Measurements from ENCODE around the gene CSMD2. TPM values are rescaled to one million over a fixed set of nuclear protein-coding genes. Genes with fewer than 3 reads are reported as not detected.

Gene CSMD2
- total RNA-seq, 2 experiments from 2014 or later, result not detected

DNA sequence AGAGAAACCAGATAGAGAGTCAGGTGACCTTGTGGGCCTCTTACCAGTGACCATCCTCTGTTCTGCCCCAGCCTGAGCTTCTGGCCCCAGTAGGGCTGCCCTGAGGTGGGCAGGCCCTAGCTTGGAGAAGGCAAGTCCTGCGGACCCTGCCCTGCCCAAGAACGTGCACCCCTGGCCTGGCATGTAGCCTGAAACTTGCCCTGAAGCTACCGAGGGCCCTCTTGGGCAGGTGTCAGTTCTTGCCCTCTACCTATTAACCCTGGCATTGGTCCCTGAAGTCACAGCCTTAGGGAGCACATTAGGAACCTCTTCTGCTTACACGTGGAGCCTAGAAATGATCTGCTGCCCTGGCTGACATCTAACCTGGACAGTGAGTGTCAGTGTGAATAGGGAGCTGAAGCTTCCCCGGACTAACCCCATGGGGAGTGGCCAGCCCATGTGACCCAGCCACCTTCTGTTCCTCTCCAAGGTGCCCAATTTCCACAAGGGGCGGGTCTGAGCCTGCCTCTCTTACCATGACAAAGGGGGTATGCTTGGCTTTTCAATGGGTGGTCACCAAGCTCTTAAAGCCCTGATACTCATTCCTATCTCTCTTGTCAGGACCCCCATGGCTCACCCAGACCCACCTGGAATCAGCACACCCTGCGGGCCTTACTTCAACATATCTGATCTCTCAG lies 529.6 kb downstream of the CSMD2 start:
- POLR2A ChIA-PET, result interaction anchor here (0.6 kb wide), 1 partner anchor 13 kb away, joined by 3 read pairs; no protein-coding TSS in a partner anchor

GRCh38 chr1:33634806-33635205 lies 530.2 kb downstream of the CSMD2 start:
- CTCF ChIA-PET, result interaction anchor here (1.2 to 3.5 kb wide), 6 partner anchors 9 to 1108 kb away, joined by 4 to 34 read pairs (median 10); no protein-coding TSS in a partner anchor
- Mint-ChIP-seq H3K9me3 (no peaks in the 10 kb centered on the region), H3K36me3 (ENCODE audit: low read depth) (no peaks in the 10 kb centered on the region), H3K4me1 (ENCODE audit: low read depth) (no peaks in the 10 kb centered on the region), H3K27me3 (peaks cover 27% of the 10 kb centered on the region), H3K27ac (no peak overlapping the region), H3K4me3 (no peak overlapping the region)
- peak; percentile 40 for TF ChIP-seq CTCF (IDR thresholded peaks at IDR 0.05)
- DNase-seq (peak; percentile 38), ATAC-seq (no peak)
- POLR2A ChIA-PET, result interaction anchor here (0.6 kb wide), 1 partner anchor 14 kb away, joined by 3 read pairs; no protein-coding TSS in a partner anchor
- intact Hi-C loops (cut with micrococcal nuclease), result loop anchor here (10.0 kb wide), 1 partner anchor 1110 kb away; no protein-coding TSS in a partner anchor

More for the DNA sequence above, 529.6 kb downstream of the CSMD2 start:
- H3K36me3 Mint-ChIP-seq (ENCODE audit: low read depth), result no peaks in the 10 kb centered on the region
- intact Hi-C loops (cut with micrococcal nuclease), result loop anchor here (10.0 kb wide), 1 partner anchor 1109 kb away; no protein-coding TSS in a partner anchor
- H3K9me3 Mint-ChIP-seq, result no peaks in the 10 kb centered on the region
- CTCF ChIA-PET, result interaction anchor here (1.2 to 1.7 kb wide), 2 partner anchors 10 to 13 kb away, joined by 4 to 5 read pairs; no protein-coding TSS in a partner anchor
- no peak overlapping the region for H3K27ac Mint-ChIP-seq
- H3K27me3 Mint-ChIP-seq, result peaks cover 23% of the 10 kb centered on the region
- ATAC-seq (no peak), DNase-seq (no peak)
- H3K4me1 Mint-ChIP-seq (ENCODE audit: low read depth), result no peaks in the 10 kb centered on the region
- no peak overlapping the region for H3K4me3 Mint-ChIP-seq
- TF ChIP-seq CTCF (IDR thresholded peaks at IDR 0.05), result no peak

DNA sequence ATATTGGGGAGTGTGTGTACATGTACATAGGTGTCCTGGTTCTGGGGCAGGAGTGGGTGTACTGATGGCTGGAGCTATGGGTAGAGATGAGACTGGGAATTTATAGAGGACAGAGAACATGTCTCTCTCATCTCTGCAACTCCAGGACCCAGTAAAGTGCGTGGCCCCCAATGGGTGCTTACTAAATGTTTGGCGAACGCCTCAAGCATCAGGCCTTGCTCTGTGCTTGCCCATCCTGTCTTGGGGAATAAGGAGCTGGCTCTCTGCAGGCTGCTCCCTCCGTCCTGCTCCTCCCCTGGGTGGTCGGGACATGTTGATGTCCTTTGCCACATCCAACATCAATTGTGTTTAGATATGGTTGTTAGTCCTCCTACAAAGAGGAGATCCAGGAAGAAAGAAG lies 530.9 kb downstream of the CSMD2 start:
- DNase-seq, result no peak
- ChIA-PET POLR2A (no interaction called here), CTCF (interaction anchor here (1.1 to 3.5 kb wide), 14 partner anchors 10 to 1109 kb away, joined by 3 to 34 read pairs (median 7); no protein-coding TSS in a partner anchor)
- H3K27ac Mint-ChIP-seq, result no peak overlapping the region
- no peaks in the 10 kb centered on the region for H3K36me3 Mint-ChIP-seq (ENCODE audit: low read depth)
- no peak for ATAC-seq
- peaks cover 28% of the 10 kb centered on the region for H3K27me3 Mint-ChIP-seq
- intact Hi-C loops (cut with micrococcal nuclease), result loop anchor here (10.0 kb wide), 1 partner anchor 1111 kb away; no protein-coding TSS in a partner anchor
- H3K4me1 Mint-ChIP-seq (ENCODE audit: low read depth), result no peaks in the 10 kb centered on the region
- no peak for TF ChIP-seq CTCF (IDR thresholded peaks at IDR 0.05)
- no peak overlapping the region for H3K4me3 Mint-ChIP-seq
- H3K9me3 Mint-ChIP-seq, result no peaks in the 10 kb centered on the region

- Mint-ChIP-seq H3K36me3 (ENCODE audit: low read depth) (no peaks in the 10 kb centered on the region), H3K27ac (no peak overlapping the region), H3K4me1 (ENCODE audit: low read depth) (no peaks in the 10 kb centered on the region), H3K27me3 (peaks cover 29% of the 10 kb centered on the region), H3K4me3 (no peak overlapping the region), H3K9me3 (no peaks in the 10 kb centered on the region)
- peak; percentile 97 for TF ChIP-seq CTCF (IDR thresholded peaks at IDR 0.05)
- CTCF ChIA-PET, result interaction anchor here (0.6 to 3.5 kb wide), 37 partner anchors 10 to 1110 kb away, joined by 3 to 34 read pairs (median 4); partner anchors contain the start of genes CSMD2 and HMGB4
- intact Hi-C loops (cut with micrococcal nuclease), result loop anchor here (10.0 kb wide), 1 partner anchor 1112 kb away; no protein-coding TSS in a partner anchor
- POLR2A ChIA-PET, result no interaction called here
- DNase-seq (peak; percentile 95), ATAC-seq (peak; percentile 93)
Observed at GRCh38 chr1:33633019-33633801, 531.8 kb downstream of the CSMD2 start.
